ENCODE results near the gene H3-3A.

Gene H3-3A

GRCh38 chr1:226120398-226120797, 57.9 kb downstream of the H3-3A start:
- no peak overlapping the region for H3K4me3 ChIP-seq (replicated peaks; ENCODE audit: insufficient read depth, low read length)
- no peaks in the 10 kb centered on the region for H3K27me3 ChIP-seq (ENCODE audit: insufficient read depth, poor library complexity, severe bottlenecking)
- TF ChIP-seq SPI1 (IDR thresholded peaks at IDR 0.05; ENCODE audit: borderline replicate concordance, low read depth) (no peak), POLR2AphosphoS5 (IDR thresholded peaks at IDR 0.05; ENCODE audit: low read depth) (no peak), GABPA (IDR thresholded peaks at IDR 0.05; ENCODE audit: low read depth) (no peak)
- TF ChIP-seq, protein P1, sequence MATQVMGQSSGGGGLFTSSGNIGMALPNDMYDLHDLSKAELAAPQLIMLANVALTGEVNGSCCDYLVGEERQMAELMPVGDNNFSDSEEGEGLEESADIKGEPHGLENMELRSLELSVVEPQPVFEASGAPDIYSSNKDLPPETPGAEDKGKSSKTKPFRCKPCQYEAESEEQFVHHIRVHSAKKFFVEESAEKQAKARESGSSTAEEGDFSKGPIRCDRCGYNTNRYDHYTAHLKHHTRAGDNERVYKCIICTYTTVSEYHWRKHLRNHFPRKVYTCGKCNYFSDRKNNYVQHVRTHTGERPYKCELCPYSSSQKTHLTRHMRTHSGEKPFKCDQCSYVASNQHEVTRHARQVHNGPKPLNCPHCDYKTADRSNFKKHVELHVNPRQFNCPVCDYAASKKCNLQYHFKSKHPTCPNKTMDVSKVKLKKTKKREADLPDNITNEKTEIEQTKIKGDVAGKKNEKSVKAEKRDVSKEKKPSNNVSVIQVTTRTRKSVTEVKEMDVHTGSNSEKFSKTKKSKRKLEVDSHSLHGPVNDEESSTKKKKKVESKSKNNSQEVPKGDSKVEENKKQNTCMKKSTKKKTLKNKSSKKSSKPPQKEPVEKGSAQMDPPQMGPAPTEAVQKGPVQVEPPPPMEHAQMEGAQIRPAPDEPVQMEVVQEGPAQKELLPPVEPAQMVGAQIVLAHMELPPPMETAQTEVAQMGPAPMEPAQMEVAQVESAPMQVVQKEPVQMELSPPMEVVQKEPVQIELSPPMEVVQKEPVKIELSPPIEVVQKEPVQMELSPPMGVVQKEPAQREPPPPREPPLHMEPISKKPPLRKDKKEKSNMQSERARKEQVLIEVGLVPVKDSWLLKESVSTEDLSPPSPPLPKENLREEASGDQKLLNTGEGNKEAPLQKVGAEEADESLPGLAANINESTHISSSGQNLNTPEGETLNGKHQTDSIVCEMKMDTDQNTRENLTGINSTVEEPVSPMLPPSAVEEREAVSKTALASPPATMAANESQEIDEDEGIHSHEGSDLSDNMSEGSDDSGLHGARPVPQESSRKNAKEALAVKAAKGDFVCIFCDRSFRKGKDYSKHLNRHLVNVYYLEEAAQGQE (IDR thresholded peaks at IDR 0.05; ENCODE audit: insufficient replicate concordance, low read depth): no peak
- TF ChIP-seq, protein P2, sequence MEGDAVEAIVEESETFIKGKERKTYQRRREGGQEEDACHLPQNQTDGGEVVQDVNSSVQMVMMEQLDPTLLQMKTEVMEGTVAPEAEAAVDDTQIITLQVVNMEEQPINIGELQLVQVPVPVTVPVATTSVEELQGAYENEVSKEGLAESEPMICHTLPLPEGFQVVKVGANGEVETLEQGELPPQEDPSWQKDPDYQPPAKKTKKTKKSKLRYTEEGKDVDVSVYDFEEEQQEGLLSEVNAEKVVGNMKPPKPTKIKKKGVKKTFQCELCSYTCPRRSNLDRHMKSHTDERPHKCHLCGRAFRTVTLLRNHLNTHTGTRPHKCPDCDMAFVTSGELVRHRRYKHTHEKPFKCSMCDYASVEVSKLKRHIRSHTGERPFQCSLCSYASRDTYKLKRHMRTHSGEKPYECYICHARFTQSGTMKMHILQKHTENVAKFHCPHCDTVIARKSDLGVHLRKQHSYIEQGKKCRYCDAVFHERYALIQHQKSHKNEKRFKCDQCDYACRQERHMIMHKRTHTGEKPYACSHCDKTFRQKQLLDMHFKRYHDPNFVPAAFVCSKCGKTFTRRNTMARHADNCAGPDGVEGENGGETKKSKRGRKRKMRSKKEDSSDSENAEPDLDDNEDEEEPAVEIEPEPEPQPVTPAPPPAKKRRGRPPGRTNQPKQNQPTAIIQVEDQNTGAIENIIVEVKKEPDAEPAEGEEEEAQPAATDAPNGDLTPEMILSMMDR (IDR thresholded peaks at IDR 0.05; ENCODE audit: insufficient read depth, low read length): no peak
- no peak for DNase-seq (ENCODE audit: low read depth in 1 of 2, low spot score in 1 of 2)
- no peak overlapping the region for H3K27ac ChIP-seq (replicated peaks)

DNA sequence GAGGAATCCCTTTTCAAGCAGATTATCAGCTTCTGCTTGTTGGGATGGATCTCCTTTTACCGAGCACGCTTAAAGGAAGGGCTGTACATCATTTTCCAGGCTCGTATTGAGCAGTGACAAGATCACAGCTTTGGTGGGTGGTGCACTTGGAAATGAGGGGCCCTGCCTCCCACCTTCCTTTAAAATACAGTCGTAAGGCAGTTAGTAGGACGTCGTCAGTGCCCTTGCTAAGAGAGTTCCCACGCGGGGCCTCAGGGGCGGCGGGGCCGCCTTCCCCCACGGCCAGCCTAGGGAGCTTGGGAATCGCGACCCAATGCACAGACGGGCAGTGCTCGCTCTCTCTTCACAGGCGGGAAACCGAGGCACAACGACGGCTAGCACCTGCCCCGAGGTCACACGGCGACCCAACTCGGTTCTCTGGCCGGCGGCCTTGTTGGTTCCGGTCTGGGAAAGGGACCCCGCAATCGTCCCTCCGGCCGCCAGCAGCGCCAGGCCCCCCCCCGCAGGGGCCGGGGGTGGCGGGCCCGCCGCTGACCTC, 58.6 kb downstream of the H3-3A start:
- H3K27ac ChIP-seq (replicated peaks): no peak overlapping the region
- DNase-seq (ENCODE audit: low read depth in 1 of 2, low spot score in 1 of 2): no peak
- H3K4me3 ChIP-seq (replicated peaks; ENCODE audit: insufficient read depth, low read length): peak overlapping the region; percentile 35
- no peak for TF ChIP-seq SPI1 (IDR thresholded peaks at IDR 0.05; ENCODE audit: borderline replicate concordance, low read depth)
- TF ChIP-seq GABPA (IDR thresholded peaks at IDR 0.05; ENCODE audit: low read depth): no peak
- TF ChIP-seq, protein P2 (IDR thresholded peaks at IDR 0.05; ENCODE audit: insufficient read depth, low read length): no peak
- TF ChIP-seq, protein P1 (IDR thresholded peaks at IDR 0.05; ENCODE audit: insufficient replicate concordance, low read depth): no peak
- no peak for TF ChIP-seq POLR2AphosphoS5 (IDR thresholded peaks at IDR 0.05; ENCODE audit: low read depth)
- no peaks in the 10 kb centered on the region for H3K27me3 ChIP-seq (ENCODE audit: insufficient read depth, poor library complexity, severe bottlenecking)

Data from HL-60 (cell line).